ENCODE results near the gene CLRN3. TPM values are rescaled to one million over a fixed set of nuclear protein-coding genes. Genes with fewer than 3 reads are reported as not detected.
A peak's percentile ranks its signal among the peaks of the same experiment; 100 is the strongest.

The CLRN3 gene
- total RNA-seq, 1 donor from 2014 or later: not detected

GRCh38 chr10:127853868-127854768 is 38.6 kb downstream of the CLRN3 start:
- Mint-ChIP-seq H3K9me3 (no peaks in the 10 kb centered on the region), H3K27me3 (no peaks in the 10 kb centered on the region), H3K4me3 (peak overlapping the region; percentile 60), H3K4me1 (peaks cover 31% of the 10 kb centered on the region), H3K36me3 (ENCODE audit: low read depth) (no peaks in the 10 kb centered on the region), H3K27ac (peak overlapping the region; percentile 74)
- ChIA-PET CTCF (interaction anchor here (0.6 to 3.1 kb wide), 17 partner anchors 10 to 1985 kb away, joined by 3 to 25 read pairs (median 4); no protein-coding TSS in a partner anchor), POLR2A (interaction anchor here (0.7 to 2.8 kb wide), 4 partner anchors 138 to 273 kb away, joined by 3 to 22 read pairs (median 4); no protein-coding TSS in a partner anchor)
- intact Hi-C loops (cut with micrococcal nuclease): loop anchor here (1.0 to 5.0 kb wide), 6 partner anchors 210 to 1872 kb away; partner anchors contain the start of gene MKI67
- peak; percentile 46 for DNase-seq
- TF ChIP-seq CTCF (IDR thresholded peaks at IDR 0.05): peak; percentile 59
- peak; percentile 76 for ATAC-seq (ENCODE audit: low read depth)

GRCh38 chr10:127852456-127852855 is 40.3 kb downstream of the CLRN3 start:
- no peak overlapping the region for H3K4me3 Mint-ChIP-seq
- DNase-seq: no peak
- no peak overlapping the region for H3K27ac Mint-ChIP-seq
- TF ChIP-seq CTCF (IDR thresholded peaks at IDR 0.05): no peak
- CTCF ChIA-PET: interaction anchor here (2.0 kb wide), 1 partner anchor 137 kb away, joined by 4 read pairs; no protein-coding TSS in a partner anchor
- intact Hi-C loops (cut with micrococcal nuclease): loop anchor here (5.0 kb wide), 3 partner anchors 275 to 1870 kb away; partner anchors contain the start of gene MKI67
- no peaks in the 10 kb centered on the region for H3K36me3 Mint-ChIP-seq (ENCODE audit: low read depth)
- no peaks in the 10 kb centered on the region for H3K9me3 Mint-ChIP-seq
- no peaks in the 10 kb centered on the region for H3K27me3 Mint-ChIP-seq
- POLR2A ChIA-PET: no interaction called here
- no peak for ATAC-seq (ENCODE audit: low read depth)
- peaks cover 34% of the 10 kb centered on the region for H3K4me1 Mint-ChIP-seq

GRCh38 chr10:127851661-127852194 is 41.0 kb downstream of the CLRN3 start:
- peaks cover 38% of the 10 kb centered on the region for H3K4me1 Mint-ChIP-seq
- no peak for TF ChIP-seq CTCF (IDR thresholded peaks at IDR 0.05)
- no peak overlapping the region for H3K4me3 Mint-ChIP-seq
- no peaks in the 10 kb centered on the region for H3K9me3 Mint-ChIP-seq
- no peak for ATAC-seq (ENCODE audit: low read depth)
- H3K36me3 Mint-ChIP-seq (ENCODE audit: low read depth): no peaks in the 10 kb centered on the region
- ChIA-PET POLR2A (no interaction called here), CTCF (interaction anchor here (2.0 kb wide), 1 partner anchor 136 kb away, joined by 4 read pairs; no protein-coding TSS in a partner anchor)
- no peak for DNase-seq
- peak overlapping the region; percentile 19 for H3K27ac Mint-ChIP-seq
- intact Hi-C loops (cut with micrococcal nuclease): loop anchor here (5.0 kb wide), 3 partner anchors 276 to 1869 kb away; partner anchors contain the start of gene MKI67
- no peaks in the 10 kb centered on the region for H3K27me3 Mint-ChIP-seq

- CTCF ChIA-PET: interaction anchor here (2.0 kb wide), 1 partner anchor 135 kb away, joined by 4 read pairs; no protein-coding TSS in a partner anchor
- H3K4me1 Mint-ChIP-seq: peaks cover 35% of the 10 kb centered on the region
Measured at GRCh38 chr10:127850944-127851343, 41.8 kb downstream of the CLRN3 start.

More at GRCh38 chr10:127850944-127851343, 41.8 kb downstream of the CLRN3 start:
- DNase-seq: no peak
- H3K4me3 Mint-ChIP-seq: no peak overlapping the region
- no peaks in the 10 kb centered on the region for H3K27me3 Mint-ChIP-seq
- TF ChIP-seq CTCF (IDR thresholded peaks at IDR 0.05): no peak
- no peak for ATAC-seq (ENCODE audit: low read depth)
- no peaks in the 10 kb centered on the region for H3K9me3 Mint-ChIP-seq
- intact Hi-C loops (cut with micrococcal nuclease): loop anchor here (5.0 kb wide), 3 partner anchors 276 to 1869 kb away; partner anchors contain the start of gene MKI67
- no peak overlapping the region for H3K27ac Mint-ChIP-seq
- POLR2A ChIA-PET: no interaction called here
- no peaks in the 10 kb centered on the region for H3K36me3 Mint-ChIP-seq (ENCODE audit: low read depth)

All from activated B cell treated with CpG ODN at 0.5 μM for 24 hours (primary cell).